ENCODE results near the gene SOHLH2.

The SOHLH2 gene

GRCh38 chr13:36130552-36131221 lies 83.7 kb downstream of the SOHLH2 start:
- DNase-seq: no peak

GRCh38 chr13:36130193-36130551 lies 84.2 kb downstream of the SOHLH2 start:
- no peak for DNase-seq

- DNase-seq: no peak
These were observed 84.8 kb downstream of the SOHLH2 start for GRCh38 chr13:36129539-36129938.

GRCh38 chr13:36126491-36126890 lies 87.9 kb downstream of the SOHLH2 start:
- no peak for DNase-seq

GRCh38 chr13:36125841-36126240 lies 88.5 kb downstream of the SOHLH2 start:
- DNase-seq: no peak

GRCh38 chr13:36124236-36124822 lies 90.0 kb downstream of the SOHLH2 start:
- DNase-seq: no peak
